ENCODE results near the gene RRAS2.

GRCh38 chr11:14290422-14290821 is 68.6 kb downstream of the RRAS2 start:
- TF ChIP-seq SP2 (tag by site-specific recombination; IDR thresholded peaks at IDR 0.05) (no peak), CTCF (tag by site-specific recombination; IDR thresholded peaks at IDR 0.05) (no peak), ZNF248 (tag by site-specific recombination; IDR thresholded peaks at IDR 0.05) (no peak), MYNN (tag by site-specific recombination; IDR thresholded peaks at IDR 0.05; ENCODE audit: borderline replicate concordance) (no peak), ZNF140 (tag by site-specific recombination; IDR thresholded peaks at IDR 0.05) (no peak), ZBTB21 (tag by site-specific recombination; IDR thresholded peaks at IDR 0.05) (no peak)
